ENCODE data around the gene MAPK1IP1L.

The MAPK1IP1L gene

GRCh38 chr14:55026793-55027561 lies 24.5 kb upstream of the MAPK1IP1L start, which contains the start of the genes SOCS4 and WDHD1:
Gene SOCS4 (plus strand): TSS chr14:55027236. CDS start chr14:55043042, 15,806 bp downstream.
Gene WDHD1 (minus strand): TSS chr14:55027099. CDS start chr14:55026787, 312 bp downstream.
- H2AFZ ChIP-seq (ENCODE audit: low read length), result peak within 1 kb of the TSS; percentile 85

GRCh38 chr14:55028066-55028465 lies 23.4 kb upstream of the MAPK1IP1L start:
- TF ChIP-seq EZH2phosphoT487 (IDR thresholded peaks at IDR 0.05; ENCODE audit: low read length) (no peak), EZH2 (optimal IDR thresholded peaks at IDR 0.05; ENCODE audit: low read depth, low read length) (no peak), CTCF (IDR thresholded peaks at IDR 0.05; ENCODE audit: low read length) (no peak)
- Histone ChIP-seq H4K20me1 (ENCODE audit: insufficient read depth, low read length) (no peaks in the 10 kb centered on the region), H3K79me2 (ENCODE audit: low read length) (peaks cover 61% of the 10 kb centered on the region), H3K27me3 (replicated peaks; ENCODE audit: insufficient read depth, low read length) (no peaks in the 10 kb centered on the region), H3K4me3 (ENCODE audit: low read length) (peak overlapping the region; percentile 90), H3K9ac (ENCODE audit: low read length) (peak overlapping the region; percentile 81; the same call in 1 of the 2 replicates), H3F3A (ENCODE audit: insufficient read depth, low read length) (no peaks in the 10 kb centered on the region), H3K36me3 (replicated peaks; ENCODE audit: insufficient read depth, low read length) (no peaks in the 10 kb centered on the region), H3K9me2 (replicated peaks; ENCODE audit: insufficient read depth, low read length) (no peaks in the 10 kb centered on the region), H3K27ac (ENCODE audit: low read length) (no peak overlapping the region), H3K9me3 (replicated peaks; ENCODE audit: insufficient read depth, low read length) (no peaks in the 10 kb centered on the region), H3K4me1 (ENCODE audit: low read length) (peaks cover 7% of the 10 kb centered on the region; the same call in 1 of the 2 replicates), H2AFZ (ENCODE audit: low read length) (no peak overlapping the region), H3K4me2 (ENCODE audit: low read depth, low read length) (peak overlapping the region; percentile 70)
- no peak for DNase-seq

More at GRCh38 chr14:55026793-55027561, 24.5 kb upstream of the MAPK1IP1L start, which contains the start of the genes SOCS4 and WDHD1:
- Histone ChIP-seq H3K9me3 (replicated peaks; ENCODE audit: insufficient read depth, low read length) (no peaks in the 10 kb centered on the region), H3K9me2 (replicated peaks; ENCODE audit: insufficient read depth, low read length) (no peaks in the 10 kb centered on the region), H3F3A (ENCODE audit: insufficient read depth, low read length) (no peaks in the 10 kb centered on the region), H3K79me2 (ENCODE audit: low read length) (peaks cover 61% of the 10 kb centered on the region), H3K36me3 (replicated peaks; ENCODE audit: insufficient read depth, low read length) (no peaks in the 10 kb centered on the region), H3K27me3 (replicated peaks; ENCODE audit: insufficient read depth, low read length) (no peaks in the 10 kb centered on the region), H3K27ac (ENCODE audit: low read length) (peak within 1 kb of the TSS; percentile 71; the same call in 1 of the 2 replicates), H3K9ac (ENCODE audit: low read length) (peak within 1 kb of the TSS; percentile 81), H4K20me1 (ENCODE audit: insufficient read depth, low read length) (no peaks in the 10 kb centered on the region), H3K4me2 (ENCODE audit: low read depth, low read length) (peak within 1 kb of the TSS; percentile 74), H3K4me1 (ENCODE audit: low read length) (peaks cover 7% of the 10 kb centered on the region; the same call in 1 of the 2 replicates), H3K4me3 (ENCODE audit: low read length) (peak within 1 kb of the TSS; percentile 90)
- TF ChIP-seq CTCF (IDR thresholded peaks at IDR 0.05; ENCODE audit: low read length), result no peak
- TF ChIP-seq EZH2 (optimal IDR thresholded peaks at IDR 0.05; ENCODE audit: low read depth, low read length), result no peak
- no peak for TF ChIP-seq EZH2phosphoT487 (IDR thresholded peaks at IDR 0.05; ENCODE audit: low read length)
- DNase-seq, result peak; percentile 84

GRCh38 chr14:55028476-55028875 lies 23.0 kb upstream of the MAPK1IP1L start:
- peaks cover 7% of the 10 kb centered on the region; the same call in 1 of the 2 replicates for H3K4me1 ChIP-seq (ENCODE audit: low read length)
- H2AFZ ChIP-seq (ENCODE audit: low read length), result no peak overlapping the region
- H3K27ac ChIP-seq (ENCODE audit: low read length), result no peak overlapping the region

More at GRCh38 chr14:55028476-55028875, 23.0 kb upstream of the MAPK1IP1L start:
- H3K36me3 ChIP-seq (replicated peaks; ENCODE audit: insufficient read depth, low read length), result no peaks in the 10 kb centered on the region
- H3K27me3 ChIP-seq (replicated peaks; ENCODE audit: insufficient read depth, low read length), result no peaks in the 10 kb centered on the region
- peak overlapping the region; percentile 81; the same call in 1 of the 2 replicates for H3K9ac ChIP-seq (ENCODE audit: low read length)
- no peaks in the 10 kb centered on the region for H3F3A ChIP-seq (ENCODE audit: insufficient read depth, low read length)
- no peaks in the 10 kb centered on the region for H3K9me2 ChIP-seq (replicated peaks; ENCODE audit: insufficient read depth, low read length)
- peak overlapping the region; percentile 90 for H3K4me3 ChIP-seq (ENCODE audit: low read length)
- H3K4me2 ChIP-seq (ENCODE audit: low read depth, low read length), result peak overlapping the region; percentile 70
- no peak for DNase-seq
- TF ChIP-seq EZH2phosphoT487 (IDR thresholded peaks at IDR 0.05; ENCODE audit: low read length), result no peak
- TF ChIP-seq EZH2 (optimal IDR thresholded peaks at IDR 0.05; ENCODE audit: low read depth, low read length), result no peak
- no peak for TF ChIP-seq CTCF (IDR thresholded peaks at IDR 0.05; ENCODE audit: low read length)
- H3K79me2 ChIP-seq (ENCODE audit: low read length), result peaks cover 61% of the 10 kb centered on the region
- H4K20me1 ChIP-seq (ENCODE audit: insufficient read depth, low read length), result no peaks in the 10 kb centered on the region
- no peaks in the 10 kb centered on the region for H3K9me3 ChIP-seq (replicated peaks; ENCODE audit: insufficient read depth, low read length)

All from MM.1S (cell line).